Activated naive CD4-positive, alpha-beta T cell (primary cell): ENCODE data around the gene ACSM2A.
"Not testable (repeated sequence)": the region's sequence is repeated elsewhere in the genome, so short reads cannot be mapped to it uniquely, and the experiment has no call there.

ENCODE experiments used
- DNase-seq, 4 experiments: peaks; one replicate each; lab custom pipeline; 2025; lab: John Stamatoyannopoulos, UW

Gene ACSM2A

GRCh38 chr16:20451364-20451763, at the start of gene ACSM2A:
Gene ACSM2A, plus strand, starts transcription at chr16:20451521. Its CDS starts 8,594 bp downstream, at chr16:20460115.
- DNase-seq, result not testable (repeated sequence)

GRCh38 chr16:20402651-20403050, 48.7 kb upstream of the ACSM2A start:
- DNase-seq, result no peak

GRCh38 chr16:20404637-20405036, 46.7 kb upstream of the ACSM2A start, which contains the start of gene PDILT:
Gene PDILT, minus strand, starts transcription at chr16:20404737. Its CDS starts 5,437 bp downstream, at chr16:20399300.
- no peak for DNase-seq

GRCh38 chr16:20409398-20410120, 41.8 kb upstream of the ACSM2A start, which contains the start of gene ACSM5:
Gene ACSM5, plus strand, starts transcription at chr16:20409534. Its CDS starts 1,951 bp downstream, at chr16:20411485.
- no peak for DNase-seq

- no peak for DNase-seq
These were observed 41.1 kb upstream of the ACSM2A start for GRCh38 chr16:20410121-20410723.

- DNase-seq, result no peak
These were observed 40.3 kb upstream of the ACSM2A start for GRCh38 chr16:20411055-20411454.

GRCh38 chr16:20415541-20415940, 35.8 kb upstream of the ACSM2A start:
- DNase-seq, result no peak

GRCh38 chr16:20419093-20419492, 32.2 kb upstream of the ACSM2A start:
- not testable (repeated sequence) for DNase-seq

- DNase-seq, result not testable (repeated sequence)
These were observed 29.6 kb upstream of the ACSM2A start for GRCh38 chr16:20421748-20422147.

GRCh38 chr16:20423772-20424128, 27.6 kb upstream of the ACSM2A start:
- DNase-seq, result not testable (repeated sequence)

GRCh38 chr16:20424129-20424866, 27.0 kb upstream of the ACSM2A start:
- no peak for DNase-seq

- DNase-seq, result not testable (repeated sequence)
These were observed 23.9 kb upstream of the ACSM2A start for GRCh38 chr16:20427401-20427797.

- DNase-seq, result not testable (repeated sequence)
These were observed 21.8 kb upstream of the ACSM2A start for GRCh38 chr16:20429499-20429898.

GRCh38 chr16:20430480-20430879, 20.8 kb upstream of the ACSM2A start:
- not testable (repeated sequence) for DNase-seq

- DNase-seq, result no peak
These were observed 20.4 kb upstream of the ACSM2A start for GRCh38 chr16:20430948-20431347.

GRCh38 chr16:20438950-20439349, 12.4 kb upstream of the ACSM2A start:
- DNase-seq, result not testable (repeated sequence)

- DNase-seq, result not testable (repeated sequence)
These were observed 11.5 kb upstream of the ACSM2A start for GRCh38 chr16:20439820-20440231.

- DNase-seq, result not testable (repeated sequence)
These were observed 10.6 kb upstream of the ACSM2A start for GRCh38 chr16:20440731-20441130.

GRCh38 chr16:20441191-20441590, 10.1 kb upstream of the ACSM2A start:
- no peak for DNase-seq

- DNase-seq, result not testable (repeated sequence)
These were observed 9.5 kb upstream of the ACSM2A start for GRCh38 chr16:20441859-20442258.

GRCh38 chr16:20446652-20447393, 4.5 kb upstream of the ACSM2A start:
- not testable (repeated sequence) for DNase-seq

- DNase-seq, result not testable (repeated sequence)
These were observed 2.3 kb downstream of the ACSM2A start for GRCh38 chr16:20453633-20454032.
